Measurements from ENCODE around the gene HTR7. TPM values are rescaled to one million over a fixed set of nuclear protein-coding genes. Genes with fewer than 3 reads are reported as not detected.

HTR7 gene
- total RNA-seq, 1 donor from 2014 or later = 0.22 TPM

GRCh38 chr10:90801608-90802007, 56.2 kb downstream of the HTR7 start:
- TF ChIP-seq CTCF (IDR thresholded peaks at IDR 0.05; ENCODE audit: borderline replicate concordance) = no peak
- Histone ChIP-seq H3K9me3 (replicated peaks) (peaks cover 19% of the 10 kb centered on the region), H3K27me3 (ENCODE audit: low read depth) (no peaks in the 10 kb centered on the region), H3K4me3 (no peak overlapping the region), H3K27ac (replicated peaks) (no peak overlapping the region), H3K36me3 (no peaks in the 10 kb centered on the region), H3K4me1 (no peaks in the 10 kb centered on the region)
- intact Hi-C loops (cut with micrococcal nuclease) = no loop called here
- no peak for DNase-seq

GRCh38 chr10:90800232-90800796, 57.5 kb downstream of the HTR7 start:
- Histone ChIP-seq H3K4me3 (no peak overlapping the region), H3K36me3 (no peaks in the 10 kb centered on the region), H3K4me1 (no peaks in the 10 kb centered on the region), H3K9me3 (replicated peaks) (peaks cover 19% of the 10 kb centered on the region), H3K27ac (replicated peaks) (no peak overlapping the region), H3K27me3 (ENCODE audit: low read depth) (no peaks in the 10 kb centered on the region)
- TF ChIP-seq CTCF (IDR thresholded peaks at IDR 0.05; ENCODE audit: borderline replicate concordance) = no peak
- intact Hi-C loops (cut with micrococcal nuclease) = no loop called here
- DNase-seq = no peak

GRCh38 chr10:90799172-90799571, 58.7 kb downstream of the HTR7 start:
- H3K4me3 ChIP-seq = no peak overlapping the region
- peaks cover 18% of the 10 kb centered on the region for H3K9me3 ChIP-seq (replicated peaks)
- H3K4me1 ChIP-seq = no peaks in the 10 kb centered on the region
- intact Hi-C loops (cut with micrococcal nuclease) = no loop called here
- no peak for TF ChIP-seq CTCF (IDR thresholded peaks at IDR 0.05; ENCODE audit: borderline replicate concordance)
- H3K36me3 ChIP-seq = no peaks in the 10 kb centered on the region
- DNase-seq = no peak
- peaks cover 9% of the 10 kb centered on the region for H3K27me3 ChIP-seq (ENCODE audit: low read depth)
- no peak overlapping the region for H3K27ac ChIP-seq (replicated peaks)

- Histone ChIP-seq H3K9me3 (replicated peaks) (peaks cover 13% of the 10 kb centered on the region), H3K27me3 (ENCODE audit: low read depth) (peaks cover 9% of the 10 kb centered on the region), H3K36me3 (no peaks in the 10 kb centered on the region), H3K4me1 (no peaks in the 10 kb centered on the region), H3K4me3 (no peak overlapping the region), H3K27ac (replicated peaks) (no peak overlapping the region)
- intact Hi-C loops (cut with micrococcal nuclease) = no loop called here
- no peak for DNase-seq
- no peak for TF ChIP-seq CTCF (IDR thresholded peaks at IDR 0.05; ENCODE audit: borderline replicate concordance)
Observed at GRCh38 chr10:90798482-90798881, 59.4 kb downstream of the HTR7 start.

GRCh38 chr10:90790422-90790821, 67.4 kb downstream of the HTR7 start:
- Histone ChIP-seq H3K27me3 (ENCODE audit: low read depth) (peaks cover 48% of the 10 kb centered on the region), H3K4me1 (no peaks in the 10 kb centered on the region), H3K27ac (replicated peaks) (no peak overlapping the region), H3K4me3 (no peak overlapping the region), H3K9me3 (replicated peaks) (no peaks in the 10 kb centered on the region), H3K36me3 (no peaks in the 10 kb centered on the region)
- TF ChIP-seq CTCF (IDR thresholded peaks at IDR 0.05; ENCODE audit: borderline replicate concordance) = no peak
- intact Hi-C loops (cut with micrococcal nuclease) = no loop called here
- DNase-seq = no peak
